ENCODE data around the gene KCNC2.

KCNC2 gene

GRCh38 chr12:75011120-75011519, 198.5 kb downstream of the KCNC2 start:
- no peak overlapping the region for H2AFZ ChIP-seq (ENCODE audit: low read depth, low read length)
- no peaks in the 10 kb centered on the region for H3K9me3 ChIP-seq (ENCODE audit: insufficient read depth, low read length, severe bottlenecking)
- H3K27ac ChIP-seq (ENCODE audit: low read length), result no peak overlapping the region
- H3K4me3 ChIP-seq (ENCODE audit: low read depth in 1 of 2, low read length in 2 of 2), result no peak overlapping the region
- H3K4me2 ChIP-seq (ENCODE audit: insufficient read depth, low read length), result no peak overlapping the region
- TF ChIP-seq CTCF (IDR thresholded peaks at IDR 0.05; ENCODE audit: borderline replicate concordance, extremely low read depth, low read length, poor library complexity, severe bottlenecking) (no peak), EZH2 (IDR thresholded peaks at IDR 0.05; ENCODE audit: borderline replicate concordance, low read depth, low read length, severe bottlenecking) (no peak)
- H3K79me2 ChIP-seq (ENCODE audit: insufficient read depth, low read length), result no peaks in the 10 kb centered on the region
- H3K27me3 ChIP-seq (ENCODE audit: insufficient read depth, low read length, poor library complexity), result no peaks in the 10 kb centered on the region
- no peaks in the 10 kb centered on the region for H3K36me3 ChIP-seq (ENCODE audit: insufficient read depth, low read length)
- ATAC-seq (ENCODE audit: insufficient read depth, low read depth) (no peak), DNase-seq (no peak)
- H3K4me1 ChIP-seq (ENCODE audit: insufficient read depth, low read length), result no peaks in the 10 kb centered on the region
- H3K9ac ChIP-seq (ENCODE audit: low read depth, low read length), result no peak overlapping the region
- H4K20me1 ChIP-seq (ENCODE audit: insufficient read depth, low read length), result no peaks in the 10 kb centered on the region

- Histone ChIP-seq H3K4me2 (ENCODE audit: insufficient read depth, low read length) (no peak overlapping the region), H3K79me2 (ENCODE audit: insufficient read depth, low read length) (no peaks in the 10 kb centered on the region), H3K4me3 (ENCODE audit: low read depth in 1 of 2, low read length in 2 of 2) (no peak overlapping the region), H3K27me3 (ENCODE audit: insufficient read depth, low read length, poor library complexity) (no peaks in the 10 kb centered on the region), H4K20me1 (ENCODE audit: insufficient read depth, low read length) (no peaks in the 10 kb centered on the region), H3K36me3 (ENCODE audit: insufficient read depth, low read length) (no peaks in the 10 kb centered on the region), H2AFZ (ENCODE audit: low read depth, low read length) (no peak overlapping the region), H3K27ac (ENCODE audit: low read length) (no peak overlapping the region), H3K9ac (ENCODE audit: low read depth, low read length) (no peak overlapping the region), H3K4me1 (ENCODE audit: insufficient read depth, low read length) (no peaks in the 10 kb centered on the region), H3K9me3 (ENCODE audit: insufficient read depth, low read length, severe bottlenecking) (no peaks in the 10 kb centered on the region)
- DNase-seq (no peak), ATAC-seq (ENCODE audit: insufficient read depth, low read depth) (no peak)
- TF ChIP-seq CTCF (IDR thresholded peaks at IDR 0.05; ENCODE audit: borderline replicate concordance, extremely low read depth, low read length, poor library complexity, severe bottlenecking) (no peak), EZH2 (IDR thresholded peaks at IDR 0.05; ENCODE audit: borderline replicate concordance, low read depth, low read length, severe bottlenecking) (no peak)
Measured at GRCh38 chr12:75007133-75007532, 202.5 kb downstream of the KCNC2 start.

- H2AFZ ChIP-seq (ENCODE audit: low read depth, low read length), result no peak overlapping the region
Measured at GRCh38 chr12:75000120-75000519, 209.5 kb downstream of the KCNC2 start.

More at GRCh38 chr12:75000120-75000519, 209.5 kb downstream of the KCNC2 start:
- no peaks in the 10 kb centered on the region for H3K79me2 ChIP-seq (ENCODE audit: insufficient read depth, low read length)
- no peak overlapping the region for H3K4me2 ChIP-seq (ENCODE audit: insufficient read depth, low read length)
- no peaks in the 10 kb centered on the region for H3K27me3 ChIP-seq (ENCODE audit: insufficient read depth, low read length, poor library complexity)
- H3K4me3 ChIP-seq (ENCODE audit: low read depth in 1 of 2, low read length in 2 of 2), result no peak overlapping the region
- H3K4me1 ChIP-seq (ENCODE audit: insufficient read depth, low read length), result no peaks in the 10 kb centered on the region
- no peaks in the 10 kb centered on the region for H4K20me1 ChIP-seq (ENCODE audit: insufficient read depth, low read length)
- no peak for TF ChIP-seq CTCF (IDR thresholded peaks at IDR 0.05; ENCODE audit: borderline replicate concordance, extremely low read depth, low read length, poor library complexity, severe bottlenecking)
- TF ChIP-seq EZH2 (IDR thresholded peaks at IDR 0.05; ENCODE audit: borderline replicate concordance, low read depth, low read length, severe bottlenecking), result no peak
- ATAC-seq (ENCODE audit: insufficient read depth, low read depth), result no peak
- no peak overlapping the region for H3K9ac ChIP-seq (ENCODE audit: low read depth, low read length)
- no peaks in the 10 kb centered on the region for H3K36me3 ChIP-seq (ENCODE audit: insufficient read depth, low read length)
- no peak overlapping the region for H3K27ac ChIP-seq (ENCODE audit: low read length)
- no peaks in the 10 kb centered on the region for H3K9me3 ChIP-seq (ENCODE audit: insufficient read depth, low read length, severe bottlenecking)
- no peak for DNase-seq
